ENCODE data around the gene NOL3. TPM values are rescaled to one million over a fixed set of nuclear protein-coding genes. Genes with fewer than 3 reads are reported as not detected.
A peak's percentile ranks its signal among the peaks of the same experiment; 100 is the strongest.

NOL3 gene
- total RNA-seq, 4 donors from 2014 or later: 77.5 to 231 (median 173) TPM

- Histone ChIP-seq H3K27me3 (no peaks in the 10 kb centered on the region), H3K4me3 (peak overlapping the region in 3 of 4 donors; percentile 92 to 95 (median 93)), H3K27ac (peak overlapping the region in 1 of 4 donors; percentile 88), H3K4me1 (peaks cover 22 to 38% of the 10 kb centered on the region in 2 donors), H3K36me3 (peaks cover 3 to 42% of the 10 kb centered on the region in 2 donors), H3K9me3 (no peaks in the 10 kb centered on the region)
- intact Hi-C loops (cut with DNase I; ENCODE audit: low total_unique reads) (no loop called here), in situ Hi-C loops (cut with MboI; ENCODE audit: low sequenced_read_pairs in 4 of 4) (no loop called here)
- no peak for TF ChIP-seq CTCF (IDR thresholded peaks at IDR 0.05 in 4 of 5, conservative IDR thresholded peaks at IDR 0.05 in 1 of 5)
- no peak for TF ChIP-seq POLR2A (IDR thresholded peaks at IDR 0.05)
- ATAC-seq (no peak), DNase-seq (no peak)
Observed at GRCh38 chr16:67193536-67193935, 23.2 kb downstream of the NOL3 start.

- intact Hi-C loops (cut with DNase I; ENCODE audit: low total_unique reads): no loop called here
- Histone ChIP-seq H3K4me3 (no peak overlapping the region), H3K4me1 (peaks cover 22 to 39% of the 10 kb centered on the region in 2 donors), H3K36me3 (peaks cover 3 to 42% of the 10 kb centered on the region in 2 donors), H3K27me3 (no peaks in the 10 kb centered on the region), H3K27ac (no peak overlapping the region), H3K9me3 (no peaks in the 10 kb centered on the region)
- TF ChIP-seq CTCF (IDR thresholded peaks at IDR 0.05 in 4 of 5, conservative IDR thresholded peaks at IDR 0.05 in 1 of 5): no peak
- TF ChIP-seq POLR2A (IDR thresholded peaks at IDR 0.05): no peak
- DNase-seq (no peak), ATAC-seq (no peak)
- in situ Hi-C loops (cut with MboI; ENCODE audit: low sequenced_read_pairs in 4 of 4): no loop called here
Observed at GRCh38 chr16:67194260-67194659, 23.9 kb downstream of the NOL3 start.

- TF ChIP-seq CTCF (IDR thresholded peaks at IDR 0.05 in 4 of 5, conservative IDR thresholded peaks at IDR 0.05 in 1 of 5): no peak
- no peak for TF ChIP-seq POLR2A (IDR thresholded peaks at IDR 0.05)
- no peaks in the 10 kb centered on the region for H3K9me3 ChIP-seq
- no peaks in the 10 kb centered on the region for H3K27me3 ChIP-seq
- ATAC-seq: no peak
- in situ Hi-C loops (cut with MboI; ENCODE audit: low sequenced_read_pairs in 4 of 4) (no loop called here), intact Hi-C loops (cut with DNase I; ENCODE audit: low total_unique reads) (no loop called here)
- no peak for DNase-seq
- peaks cover 3 to 42% of the 10 kb centered on the region in 2 donors for H3K36me3 ChIP-seq
- H3K4me1 ChIP-seq: peaks cover 22 to 36% of the 10 kb centered on the region in 2 donors
- H3K4me3 ChIP-seq: no peak overlapping the region
- no peak overlapping the region for H3K27ac ChIP-seq
Observed at GRCh38 chr16:67195676-67196075, 25.3 kb downstream of the NOL3 start.

GRCh38 chr16:67196881-67197280, 26.5 kb downstream of the NOL3 start:
- DNase-seq (no peak), ATAC-seq (no peak)
- Histone ChIP-seq H3K4me1 (peaks cover 15 to 27% of the 10 kb centered on the region in 2 donors), H3K4me3 (no peak overlapping the region), H3K27ac (no peak overlapping the region), H3K27me3 (no peaks in the 10 kb centered on the region), H3K9me3 (no peaks in the 10 kb centered on the region), H3K36me3 (peaks cover 3 to 46% of the 10 kb centered on the region in 2 donors)
- no peak for TF ChIP-seq POLR2A (IDR thresholded peaks at IDR 0.05)
- no peak for TF ChIP-seq CTCF (IDR thresholded peaks at IDR 0.05 in 4 of 5, conservative IDR thresholded peaks at IDR 0.05 in 1 of 5)
- intact Hi-C loops (cut with DNase I; ENCODE audit: low total_unique reads) (no loop called here), in situ Hi-C loops (cut with MboI; ENCODE audit: low sequenced_read_pairs in 4 of 4) (no loop called here)

GRCh38 chr16:67197704-67198103, 27.4 kb downstream of the NOL3 start:
- Histone ChIP-seq H3K9me3 (no peaks in the 10 kb centered on the region), H3K36me3 (peaks cover 3 to 54% of the 10 kb centered on the region in 2 donors), H3K4me1 (peaks cover 13 to 24% of the 10 kb centered on the region in 2 donors), H3K4me3 (no peak overlapping the region), H3K27me3 (no peaks in the 10 kb centered on the region), H3K27ac (no peak overlapping the region)
- in situ Hi-C loops (cut with MboI; ENCODE audit: low sequenced_read_pairs in 4 of 4): no loop called here
- intact Hi-C loops (cut with DNase I; ENCODE audit: low total_unique reads): no loop called here
- TF ChIP-seq CTCF (IDR thresholded peaks at IDR 0.05 in 4 of 5, conservative IDR thresholded peaks at IDR 0.05 in 1 of 5) (no peak), POLR2A (IDR thresholded peaks at IDR 0.05) (no peak)
- no peak for DNase-seq
- no peak for ATAC-seq
